ENCODE measurements around the gene CCBE1.

GRCh38 chr18:59696311-59697235 lies 650 bp downstream of the CCBE1 start:
- TF ChIP-seq CTCF (IDR thresholded peaks at IDR 0.05) (no peak), EZH2 (IDR thresholded peaks at IDR 0.05) (peak; percentile 73), EZH2phosphoT487 (IDR thresholded peaks at IDR 0.05) (peak; percentile 45)

All from neural progenitor cell (in vitro differentiated cells).